Panc1 (cell line): Measurements from ENCODE around the gene FBF1. TPM values are rescaled to one million over a fixed set of nuclear protein-coding genes. Genes with fewer than 3 reads are reported as not detected.

Experiments
- ATAC-seq: fragments of 200-7000 bp; cut with Tn5 transposase; 2 replicates; pipeline ENCODE4 v1.9.1; 2020; ENCODE audit warnings: mild to moderate bottlenecking, moderate library complexity
- Bru-seq: library from RNA; stranded (reverse); fragments of 400-500 nt; gene quantifications from one replicate; lab custom pipeline; 2021; lab: Mats Ljungman, UMichigan
- BruChase-seq, 2 experiments: library from RNA; stranded (reverse); fragments of 400-500 nt; gene quantifications; one replicate each; lab custom pipeline; 2021; lab: Mats Ljungman, UMichigan
- BruUV-seq: library from RNA; stranded (reverse); fragments of 400-500 nt; replicated peaks from 2 replicates; lab custom pipeline; 2021; lab: Mats Ljungman, UMichigan
- CTCF ChIA-PET: fragments of 300-600 bp; sonication (Branson Sonifier 250); formaldehyde crosslinking; loops from one replicate; lab custom pipeline; 2022; ENCODE audit warnings: antibody characterized with exemption; lab: Charles Lee
- POLR2A ChIA-PET: fragments of 300-600 bp; sonication (Branson Sonifier 250); formaldehyde crosslinking; loops from one replicate; lab custom pipeline; 2022; ENCODE audit warnings: antibody characterized with exemption; lab: Charles Lee
- DNase-seq: peaks from one replicate; pipeline ENCODE4 v3.0.0-alpha.2; 2010; ENCODE audit warnings: low read depth, low spot score
- H3K27ac ChIP-seq: 2 replicates; pipeline ENCODE4 v1.5.1; 2011; ENCODE audit warnings: mild to moderate bottlenecking, low read length, inconsistent platforms
- H3K27me3 ChIP-seq: fragments of 200-500 bp; sonication (Bioruptor generic); 2 replicates; pipeline ENCODE4 v1.6.0; 2014; ENCODE audit warnings: low read length, inconsistent platforms; ENCODE audit not compliant: control insufficient read depth, insufficient read depth
- H3K36me3 ChIP-seq: fragments of 200-500 bp; sonication (Bioruptor generic); 2 replicates; pipeline ENCODE4 v1.5.1; 2014; ENCODE audit warnings: inconsistent platforms, mild to moderate bottlenecking, low read length, moderate library complexity; ENCODE audit not compliant: control insufficient read depth, insufficient read depth
- H3K4me1 ChIP-seq: 2 replicates; pipeline ENCODE4 v1.5.1; 2011; ENCODE audit warnings: inconsistent platforms, mild to moderate bottlenecking, low read length, moderate library complexity; ENCODE audit not compliant: control insufficient read depth, insufficient read depth
- H3K4me3 ChIP-seq, 2 experiments: 2 replicates each; pipeline ENCODE4 v1.5.1; 2011 to 2012; ENCODE audit warnings: low read depth in 2 of 2, low read length in 2 of 2, mild to moderate bottlenecking in 2 of 2, inconsistent platforms in 1 of 2, moderate library complexity in 1 of 2
- H3K9me3 ChIP-seq: fragments of 200-500 bp; sonication (Bioruptor generic); 2 replicates; pipeline ENCODE4 v1.5.1; 2014; ENCODE audit warnings: low read depth, mild to moderate bottlenecking, inconsistent platforms, low read length, moderate library complexity; ENCODE audit not compliant: control insufficient read depth, insufficient read depth
- POLR2AphosphoS5 ChIP-seq: IDR thresholded peaks from 2 replicates; pipeline ENCODE4 v1.6.1; 2012; ENCODE audit warnings: mild to moderate bottlenecking, low read depth, low read length, moderate library complexity
- SIN3A ChIP-seq: IDR thresholded peaks from 2 replicates; pipeline ENCODE4 v1.6.1; 2012; ENCODE audit warnings: low read depth, mild to moderate bottlenecking, low read length, moderate library complexity, borderline replicate concordance; ENCODE audit not compliant: insufficient read depth
- TCF7L2 ChIP-seq: IDR thresholded peaks from 2 replicates; pipeline ENCODE4 v1.6.1; 2011; ENCODE audit warnings: mild to moderate bottlenecking, low read depth, low read length, inconsistent platforms
- in situ Hi-C: cut with HindIII; loops from 2 replicates; pipeline ENCODE4 v1.10.0; 2016; ENCODE audit warnings: low sequenced_read_pairs, low pct_unique_long_range_greater_than_20kb
- intact Hi-C: fragments of 100-400 bp; cut with micrococcal nuclease; formaldehyde crosslinking; loops from one replicate; pipeline ENCODE4 v1.10.0; 2022; ENCODE audit not compliant: unreplicated experiment
- long read RNA-seq: library from polyadenylated mRNA; unstranded; transcript quantifications from one replicate; pipeline ENCODE4 v2.0.0, GENCODE V29; 2021; ENCODE audit not compliant: unreplicated experiment
- polyA plus RNA-seq: library from polyadenylated mRNA; unstranded; fragments of >200 nt; gene quantifications from one replicate; pipeline ENCODE4 v1.2.1, GENCODE V29; 2012; ENCODE audit warnings: missing spikeins; ENCODE audit not compliant: insufficient read length
- total RNA-seq: library from RNA; stranded (reverse); gene quantifications from one replicate; pipeline ENCODE4 v1.2.1, GENCODE V29; 2021; ENCODE audit not compliant: unreplicated experiment
- TF ChIP-seq, protein P1 (sequence below): fragments of 450-650 bp; IDR thresholded peaks from 2 replicates; pipeline ENCODE4 v1.5.1; 2017; ENCODE audit warnings: mild to moderate bottlenecking
- TF ChIP-seq, protein P2 (sequence below), 2 experiments: IDR thresholded peaks; 2 replicates each; pipeline ENCODE4 v1.6.1; 2011 to 2012; ENCODE audit warnings: low read depth in 2 of 2, control low read depth in 1 of 2, low read length in 1 of 2, mild to moderate bottlenecking in 1 of 2, moderate library complexity in 1 of 2; ENCODE audit not compliant: insufficient read depth in 1 of 2

Gene FBF1, protein sequence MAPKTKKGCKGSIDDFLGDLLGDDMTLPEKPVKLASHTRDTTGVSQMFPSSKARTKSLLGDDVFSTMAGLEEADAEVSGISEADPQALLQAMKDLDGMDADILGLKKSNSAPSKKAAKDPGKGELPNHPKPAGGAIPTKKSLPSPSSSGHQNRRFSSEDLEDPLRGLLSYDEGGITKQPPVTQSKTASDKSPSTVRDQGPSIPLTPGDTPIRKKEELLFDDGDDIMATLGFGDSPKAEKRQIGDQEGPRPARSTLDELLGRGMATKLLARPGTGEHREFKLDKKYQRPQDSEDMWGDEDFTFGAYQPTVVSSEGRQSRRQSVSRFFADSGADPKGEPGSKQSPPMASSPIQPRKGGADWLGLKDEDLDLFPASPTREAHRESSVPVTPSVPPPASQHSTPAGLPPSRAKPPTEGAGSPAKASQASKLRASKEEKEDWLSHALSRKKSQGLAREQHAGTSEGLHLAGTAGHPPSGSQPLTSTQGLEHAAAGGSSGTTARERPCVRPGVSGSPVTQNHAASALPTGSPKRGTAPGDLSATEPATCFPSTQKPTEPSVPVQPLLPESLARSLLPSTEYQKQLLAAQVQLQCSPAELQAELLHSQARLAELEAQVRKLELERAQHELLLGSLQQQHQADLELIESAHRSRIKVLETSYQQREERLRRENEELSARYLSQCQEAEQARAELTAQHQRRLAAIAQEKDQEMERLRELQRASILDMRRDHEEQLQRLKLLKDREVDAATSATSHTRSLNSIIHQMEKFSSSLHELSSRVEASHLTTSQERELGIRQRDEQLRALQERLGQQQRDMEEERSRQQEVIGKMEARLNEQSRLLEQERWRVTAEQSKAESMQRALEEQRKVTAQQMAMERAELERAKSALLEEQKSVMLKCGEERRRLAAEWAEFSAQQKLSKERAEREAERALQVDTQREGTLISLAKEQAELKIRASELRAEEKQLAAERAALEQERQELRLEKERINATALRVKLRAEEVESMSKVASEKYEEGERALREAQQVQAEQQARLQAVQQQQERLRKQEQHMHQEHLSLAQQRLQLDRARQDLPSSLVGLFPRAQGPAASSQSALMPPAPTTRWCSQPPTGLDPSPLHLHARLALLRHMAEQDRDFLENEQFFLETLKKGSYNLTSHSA
- total RNA-seq (32.5 TPM), Bru-seq, nascent RNA (percentile 58 among the genes with signal in this experiment), BruChase-seq, experiment 1, labeled RNA remaining after a 2-hour chase (percentile 66 among the genes with signal in this experiment), BruChase-seq, experiment 2, labeled RNA remaining after a 6-hour chase (percentile 66 among the genes with signal in this experiment)
- 27.7 TPM for polyA plus RNA-seq
- long read RNA-seq, partial matches to known transcripts, result 10 of 32 reads
- long read RNA-seq, other reads (novel, unspliced or antisense), result 21 of 32 reads

DNA sequence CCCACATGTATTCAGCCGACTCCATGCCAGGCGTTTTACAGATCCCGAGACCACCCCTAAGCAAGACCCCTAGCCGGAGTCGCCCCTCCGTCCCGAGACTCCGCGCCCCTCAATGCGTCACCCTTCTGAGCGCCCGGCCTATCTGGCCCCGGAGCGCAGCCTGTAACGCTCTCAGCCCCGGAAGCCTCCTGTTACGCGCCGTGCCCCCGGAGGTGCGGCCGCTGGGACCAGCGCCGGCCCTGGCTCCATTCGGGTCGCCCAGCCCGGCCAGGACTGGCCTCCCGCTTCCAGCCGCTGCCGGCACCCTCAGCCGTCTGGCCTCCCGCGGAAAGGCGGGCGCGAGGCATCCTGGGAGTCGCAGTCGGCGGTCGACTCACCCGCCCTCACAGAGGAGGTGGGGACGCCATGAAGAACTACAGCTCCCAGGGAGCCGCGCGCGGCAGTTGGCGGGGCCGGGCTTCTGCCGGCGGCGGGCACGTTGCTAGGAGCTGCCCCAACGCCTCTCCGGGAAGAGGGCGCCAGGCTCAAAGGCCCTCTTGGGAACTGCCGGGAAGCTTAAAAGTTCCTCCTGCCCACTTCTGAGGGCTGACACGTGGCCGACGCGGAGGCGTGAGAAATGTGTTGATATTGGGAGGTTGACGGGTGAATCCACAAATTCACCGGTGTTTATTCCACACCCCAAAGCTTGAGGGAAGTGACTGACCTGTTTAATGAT lies at the start of gene FBF1:
TSS of gene FBF1 (minus strand) at position 316 of the 715 bp plus-strand sequence. CDS start 2,893 bp downstream, outside the sequence.
- intact Hi-C loops, result no loop called here

More for the DNA sequence above, at the start of gene FBF1:
- Histone ChIP-seq H3K27ac (peak within 1 kb of the TSS; percentile 89), H3K36me3 (peaks cover 3% of the 10 kb centered on the region; the same call in 1 of the 2 replicates), H3K27me3 (no peaks in the 10 kb centered on the region), H3K4me3 (peak within 1 kb of the TSS; percentile 71 to 77), H3K9me3 (no peaks in the 10 kb centered on the region), H3K4me1 (peaks cover 10% of the 10 kb centered on the region; the same call in 1 of the 2 replicates)
- in situ Hi-C loops, result loop anchor here (25.0 kb wide), 1 partner anchor 121 kb away; the partner anchor contains the start of genes GALR2 and SRP68
- ATAC-seq (peak; percentile 100), DNase-seq (peak; percentile 53)
- CTCF ChIA-PET, result interaction anchor here (1.0 kb wide), 1 partner anchor 36 kb away, joined by 6 read pairs; the partner anchor contains the start of gene MRPL38
- no TSS peak for BruUV-seq
- POLR2A ChIA-PET, result interaction anchor here (0.5 to 1.2 kb wide), 3 partner anchors 11 to 169 kb away, joined by 3 to 15 read pairs (median 3); partner anchors contain the start of gene TRIM47
- TF ChIP-seq POLR2AphosphoS5 (peak; percentile 98), TCF7L2 (peak; percentile 82), SIN3A (peak; percentile 98)
- TF ChIP-seq, protein P1, sequence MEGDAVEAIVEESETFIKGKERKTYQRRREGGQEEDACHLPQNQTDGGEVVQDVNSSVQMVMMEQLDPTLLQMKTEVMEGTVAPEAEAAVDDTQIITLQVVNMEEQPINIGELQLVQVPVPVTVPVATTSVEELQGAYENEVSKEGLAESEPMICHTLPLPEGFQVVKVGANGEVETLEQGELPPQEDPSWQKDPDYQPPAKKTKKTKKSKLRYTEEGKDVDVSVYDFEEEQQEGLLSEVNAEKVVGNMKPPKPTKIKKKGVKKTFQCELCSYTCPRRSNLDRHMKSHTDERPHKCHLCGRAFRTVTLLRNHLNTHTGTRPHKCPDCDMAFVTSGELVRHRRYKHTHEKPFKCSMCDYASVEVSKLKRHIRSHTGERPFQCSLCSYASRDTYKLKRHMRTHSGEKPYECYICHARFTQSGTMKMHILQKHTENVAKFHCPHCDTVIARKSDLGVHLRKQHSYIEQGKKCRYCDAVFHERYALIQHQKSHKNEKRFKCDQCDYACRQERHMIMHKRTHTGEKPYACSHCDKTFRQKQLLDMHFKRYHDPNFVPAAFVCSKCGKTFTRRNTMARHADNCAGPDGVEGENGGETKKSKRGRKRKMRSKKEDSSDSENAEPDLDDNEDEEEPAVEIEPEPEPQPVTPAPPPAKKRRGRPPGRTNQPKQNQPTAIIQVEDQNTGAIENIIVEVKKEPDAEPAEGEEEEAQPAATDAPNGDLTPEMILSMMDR, result no peak
- TF ChIP-seq, protein P2, sequence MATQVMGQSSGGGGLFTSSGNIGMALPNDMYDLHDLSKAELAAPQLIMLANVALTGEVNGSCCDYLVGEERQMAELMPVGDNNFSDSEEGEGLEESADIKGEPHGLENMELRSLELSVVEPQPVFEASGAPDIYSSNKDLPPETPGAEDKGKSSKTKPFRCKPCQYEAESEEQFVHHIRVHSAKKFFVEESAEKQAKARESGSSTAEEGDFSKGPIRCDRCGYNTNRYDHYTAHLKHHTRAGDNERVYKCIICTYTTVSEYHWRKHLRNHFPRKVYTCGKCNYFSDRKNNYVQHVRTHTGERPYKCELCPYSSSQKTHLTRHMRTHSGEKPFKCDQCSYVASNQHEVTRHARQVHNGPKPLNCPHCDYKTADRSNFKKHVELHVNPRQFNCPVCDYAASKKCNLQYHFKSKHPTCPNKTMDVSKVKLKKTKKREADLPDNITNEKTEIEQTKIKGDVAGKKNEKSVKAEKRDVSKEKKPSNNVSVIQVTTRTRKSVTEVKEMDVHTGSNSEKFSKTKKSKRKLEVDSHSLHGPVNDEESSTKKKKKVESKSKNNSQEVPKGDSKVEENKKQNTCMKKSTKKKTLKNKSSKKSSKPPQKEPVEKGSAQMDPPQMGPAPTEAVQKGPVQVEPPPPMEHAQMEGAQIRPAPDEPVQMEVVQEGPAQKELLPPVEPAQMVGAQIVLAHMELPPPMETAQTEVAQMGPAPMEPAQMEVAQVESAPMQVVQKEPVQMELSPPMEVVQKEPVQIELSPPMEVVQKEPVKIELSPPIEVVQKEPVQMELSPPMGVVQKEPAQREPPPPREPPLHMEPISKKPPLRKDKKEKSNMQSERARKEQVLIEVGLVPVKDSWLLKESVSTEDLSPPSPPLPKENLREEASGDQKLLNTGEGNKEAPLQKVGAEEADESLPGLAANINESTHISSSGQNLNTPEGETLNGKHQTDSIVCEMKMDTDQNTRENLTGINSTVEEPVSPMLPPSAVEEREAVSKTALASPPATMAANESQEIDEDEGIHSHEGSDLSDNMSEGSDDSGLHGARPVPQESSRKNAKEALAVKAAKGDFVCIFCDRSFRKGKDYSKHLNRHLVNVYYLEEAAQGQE (IDR thresholded peaks at IDR 0.05; ENCODE audit: insufficient read depth in 1 of 2, low read depth in 2 of 2, low read length in 1 of 2), result peak in 1 of 2 experiments; percentile 23; a peak in 1 of 4 replicates
